Thoracic aorta (tissue), 2 donors: ENCODE measurements around the gene COL25A1. TPM values are rescaled to one million over a fixed set of nuclear protein-coding genes. Genes with fewer than 3 reads are reported as not detected.

Source experiments
- ATAC-seq: fragments of 150-250 bp; one replicate; pipeline ENCODE4 v1.8.0; 2017; ENCODE audit warnings: low read depth; ENCODE audit not compliant: insufficient number of reproducible peaks, low FRiP score
- DNase-seq: peaks from one replicate; pipeline ENCODE4 v3.0.0-alpha.2; 2020; ENCODE audit warnings: low spot score
- H3K27ac ChIP-seq, 2 donors: fragments of 200-600 bp; sonication (generic); 1 replicate in 1 of 2; 2 replicates in 1 of 2; pipeline ENCODE4 v1.5.1; 2016; ENCODE audit warnings: mild to moderate bottlenecking in 2 of 2, moderate library complexity in 2 of 2
- H3K27me3 ChIP-seq: fragments of 200-600 bp; sonication (generic); replicated peaks from 2 replicates; pipeline ENCODE4 v1.6.0; 2016; ENCODE audit warnings: mild to moderate bottlenecking; ENCODE audit not compliant: insufficient read depth
- H3K36me3 ChIP-seq: fragments of 200-600 bp; sonication (generic); one replicate; pipeline ENCODE4 v1.5.1; 2016
- H3K4me1 ChIP-seq, 2 donors: fragments of 200-600 bp; sonication (generic); 1 replicate in 1 of 2; 2 replicates in 1 of 2; pipeline versions ENCODE4 v1.5.1 to v1.6.0; 2016; ENCODE audit warnings: low read depth in 2 of 2, mild to moderate bottlenecking in 1 of 2; ENCODE audit not compliant: control insufficient read depth in 1 of 2
- H3K4me3 ChIP-seq: fragments of 200-600 bp; sonication (generic); 2 replicates; pipeline ENCODE4 v1.5.1; 2016; ENCODE audit warnings: mild to moderate bottlenecking
- H3K9me3 ChIP-seq: fragments of 200-600 bp; sonication (generic); 2 replicates; pipeline ENCODE4 v1.5.1; 2016
- total RNA-seq, 2 donors: library from RNA; depleted of rRNA; stranded (reverse); fragments of >200 nt; gene quantifications; one replicate each; pipeline versions ENCODE4 v1.1.0 to v1.2.3, GENCODE V29; 2016
- TF ChIP-seq, protein P1 (sequence below): fragments of 200-600 bp; sonication (generic); IDR thresholded peaks from one replicate; pipeline ENCODE4 v1.5.1; 2019; ENCODE audit warnings: antibody characterized with exemption

The COL25A1 gene
- total RNA-seq, 2 donors from 2014 or later, result 0.42 to 0.81 TPM

DNA sequence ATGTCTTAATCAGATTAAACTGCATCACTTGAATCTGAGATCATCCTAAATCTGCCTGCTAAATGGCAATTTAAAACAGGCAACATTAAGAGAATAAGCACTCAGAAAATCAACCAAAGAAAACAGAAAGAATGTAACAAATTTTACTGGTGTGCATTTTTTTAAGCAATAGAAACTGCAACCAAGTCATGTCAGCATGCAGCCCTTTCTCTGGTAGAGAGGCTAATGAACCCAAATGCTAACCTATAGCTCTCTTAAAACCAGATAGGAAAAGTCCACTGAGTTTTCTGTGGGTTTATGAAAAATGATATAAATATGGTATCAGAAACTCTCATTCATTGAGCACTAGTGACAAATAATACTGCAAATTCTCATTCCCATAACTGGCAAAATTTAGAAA, 35.6 kb downstream of the COL25A1 start:
- DNase-seq, result no peak
- Histone ChIP-seq H3K9me3 (no peaks in the 10 kb centered on the region), H3K36me3 (no peaks in the 10 kb centered on the region), H3K27ac (no peak overlapping the region), H3K27me3 (no peaks in the 10 kb centered on the region), H3K4me3 (no peak overlapping the region), H3K4me1 (peaks cover 25 to 38% of the 10 kb centered on the region in 2 donors)
- no peak for ATAC-seq
- TF ChIP-seq, protein P1, sequence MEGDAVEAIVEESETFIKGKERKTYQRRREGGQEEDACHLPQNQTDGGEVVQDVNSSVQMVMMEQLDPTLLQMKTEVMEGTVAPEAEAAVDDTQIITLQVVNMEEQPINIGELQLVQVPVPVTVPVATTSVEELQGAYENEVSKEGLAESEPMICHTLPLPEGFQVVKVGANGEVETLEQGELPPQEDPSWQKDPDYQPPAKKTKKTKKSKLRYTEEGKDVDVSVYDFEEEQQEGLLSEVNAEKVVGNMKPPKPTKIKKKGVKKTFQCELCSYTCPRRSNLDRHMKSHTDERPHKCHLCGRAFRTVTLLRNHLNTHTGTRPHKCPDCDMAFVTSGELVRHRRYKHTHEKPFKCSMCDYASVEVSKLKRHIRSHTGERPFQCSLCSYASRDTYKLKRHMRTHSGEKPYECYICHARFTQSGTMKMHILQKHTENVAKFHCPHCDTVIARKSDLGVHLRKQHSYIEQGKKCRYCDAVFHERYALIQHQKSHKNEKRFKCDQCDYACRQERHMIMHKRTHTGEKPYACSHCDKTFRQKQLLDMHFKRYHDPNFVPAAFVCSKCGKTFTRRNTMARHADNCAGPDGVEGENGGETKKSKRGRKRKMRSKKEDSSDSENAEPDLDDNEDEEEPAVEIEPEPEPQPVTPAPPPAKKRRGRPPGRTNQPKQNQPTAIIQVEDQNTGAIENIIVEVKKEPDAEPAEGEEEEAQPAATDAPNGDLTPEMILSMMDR, result no peak

DNA sequence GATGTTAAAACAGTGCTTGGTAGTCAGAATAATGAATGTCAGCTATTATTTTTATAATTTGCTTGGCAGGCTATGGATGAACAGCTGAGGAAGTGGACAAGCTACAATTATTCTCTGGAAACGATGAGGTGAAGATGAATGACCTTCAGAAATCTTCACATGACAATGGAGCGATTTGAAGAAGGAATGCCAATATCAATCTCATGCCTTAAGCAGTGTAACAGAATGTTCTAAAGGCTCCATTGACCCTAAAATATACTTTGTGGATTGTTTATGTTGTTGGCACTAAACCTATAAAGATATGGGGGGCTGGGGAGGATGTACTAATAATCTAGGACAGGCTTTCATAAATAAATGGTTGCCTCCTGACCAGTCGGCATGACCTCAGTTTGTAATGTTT, 36.2 kb downstream of the COL25A1 start:
- TF ChIP-seq, protein P1, result no peak

GRCh38 chr4:109263721-109264120, 38.7 kb downstream of the COL25A1 start:
- H3K27ac ChIP-seq, result peak overlapping the region in 1 of 2 donors; percentile 53
- H3K4me1 ChIP-seq, result peaks cover 25 to 38% of the 10 kb centered on the region in 2 donors
- DNase-seq (no peak), ATAC-seq (no peak)
- no peaks in the 10 kb centered on the region for H3K9me3 ChIP-seq
- TF ChIP-seq, protein P1, result no peak
- peak overlapping the region; percentile 32 for H3K4me3 ChIP-seq
- H3K36me3 ChIP-seq, result no peaks in the 10 kb centered on the region
- H3K27me3 ChIP-seq, result no peaks in the 10 kb centered on the region

More for the DNA sequence above, 36.2 kb downstream of the COL25A1 start:
- Histone ChIP-seq H3K36me3 (no peaks in the 10 kb centered on the region), H3K4me1 (peaks cover 25 to 38% of the 10 kb centered on the region in 2 donors), H3K4me3 (no peak overlapping the region), H3K9me3 (no peaks in the 10 kb centered on the region), H3K27me3 (no peaks in the 10 kb centered on the region), H3K27ac (no peak overlapping the region)
- DNase-seq (no peak), ATAC-seq (no peak)

DNA sequence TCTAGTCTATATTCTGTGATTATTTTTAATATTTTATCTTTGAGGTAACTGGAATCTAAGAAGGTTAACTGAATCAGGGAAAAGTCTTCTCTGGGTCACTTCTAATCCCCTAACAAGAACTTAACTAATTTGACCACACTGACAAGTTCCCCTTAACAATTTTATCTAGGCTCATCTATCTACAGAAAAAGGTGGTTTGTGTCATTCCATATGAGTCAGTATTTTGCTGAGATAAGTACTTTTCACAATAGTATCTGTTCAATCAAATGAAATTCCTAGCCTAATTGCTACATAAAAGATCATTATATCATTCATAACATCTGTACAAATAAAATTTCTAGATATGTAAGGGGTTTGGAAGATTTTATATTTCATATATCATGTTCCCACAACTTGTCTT, 45.6 kb downstream of the COL25A1 start:
- Histone ChIP-seq H3K27me3 (no peaks in the 10 kb centered on the region), H3K4me3 (no peak overlapping the region), H3K9me3 (no peaks in the 10 kb centered on the region), H3K4me1 (no peaks in the 10 kb centered on the region), H3K36me3 (no peaks in the 10 kb centered on the region), H3K27ac (no peak overlapping the region)
- TF ChIP-seq, protein P1, result no peak
- DNase-seq, result no peak
- no peak for ATAC-seq

DNA sequence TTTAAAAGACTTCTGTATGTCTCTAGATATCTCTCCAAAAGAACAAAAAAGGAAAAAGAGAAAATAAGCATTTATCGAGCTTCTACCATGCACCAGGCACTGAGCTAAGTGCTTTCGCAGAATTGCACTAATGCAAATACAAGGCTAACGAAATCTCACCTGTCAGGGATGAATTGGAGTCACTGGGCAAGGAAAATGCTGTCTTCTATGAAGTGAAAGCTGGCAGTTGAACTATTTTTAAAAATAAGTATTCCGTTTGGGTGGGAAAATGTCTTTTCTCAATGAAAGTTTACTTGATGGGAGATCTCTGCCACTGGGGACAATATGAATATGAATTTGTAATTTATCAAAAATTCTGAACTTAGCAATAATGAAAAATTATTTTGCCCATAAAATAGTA, 47.6 kb downstream of the COL25A1 start:
- ATAC-seq (no peak), DNase-seq (no peak)
- Histone ChIP-seq H3K27ac (no peak overlapping the region), H3K36me3 (no peaks in the 10 kb centered on the region), H3K4me1 (no peaks in the 10 kb centered on the region), H3K27me3 (no peaks in the 10 kb centered on the region), H3K9me3 (no peaks in the 10 kb centered on the region), H3K4me3 (no peak overlapping the region)
- TF ChIP-seq, protein P1, result no peak
